ENCODE data around the gene GPSM3.
A peak's percentile ranks its signal among the peaks of the same experiment; 100 is the strongest.

GPSM3 gene

DNA sequence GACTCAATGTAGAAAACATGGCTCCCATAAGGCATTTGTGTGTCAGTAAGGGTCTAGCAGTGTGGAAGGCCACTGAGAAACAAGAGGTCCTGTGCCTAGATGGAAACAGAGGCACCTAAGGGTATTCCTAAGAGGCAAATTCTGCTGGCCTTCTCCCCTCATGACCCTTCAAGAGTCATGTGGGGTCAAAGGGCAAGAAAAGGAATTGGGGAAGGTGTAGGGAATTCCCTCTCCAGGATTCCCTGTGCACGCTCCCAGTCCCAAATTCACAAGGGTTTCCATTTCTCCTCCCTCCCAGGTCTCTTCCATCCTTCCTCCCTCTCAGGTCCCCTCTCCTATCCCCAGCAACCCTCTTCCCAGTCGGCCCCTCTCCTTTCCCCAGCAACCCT lies 17.1 kb downstream of the GPSM3 start:
- DNase-seq (ENCODE audit: low spot score) = no peak

DNA sequence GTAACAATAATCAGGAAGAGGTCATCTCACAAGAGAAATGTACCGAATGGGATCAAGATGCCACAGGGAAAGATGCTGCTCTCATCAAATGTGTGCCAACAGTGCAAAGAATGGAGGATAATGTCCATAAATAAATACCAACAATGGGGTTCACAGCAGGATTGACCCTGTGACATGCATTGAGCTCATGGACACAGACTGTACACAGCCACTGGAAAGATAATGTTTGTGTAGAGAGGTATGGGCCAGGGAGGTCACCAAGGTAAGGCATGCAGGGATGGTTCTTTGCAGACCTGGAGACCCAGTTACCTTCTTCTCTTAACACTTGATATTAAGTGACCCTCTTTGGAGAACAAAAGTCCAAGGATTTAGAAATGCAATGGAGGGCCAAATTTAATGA lies 18.0 kb downstream of the GPSM3 start:
- no peak for DNase-seq (ENCODE audit: low spot score)

DNA sequence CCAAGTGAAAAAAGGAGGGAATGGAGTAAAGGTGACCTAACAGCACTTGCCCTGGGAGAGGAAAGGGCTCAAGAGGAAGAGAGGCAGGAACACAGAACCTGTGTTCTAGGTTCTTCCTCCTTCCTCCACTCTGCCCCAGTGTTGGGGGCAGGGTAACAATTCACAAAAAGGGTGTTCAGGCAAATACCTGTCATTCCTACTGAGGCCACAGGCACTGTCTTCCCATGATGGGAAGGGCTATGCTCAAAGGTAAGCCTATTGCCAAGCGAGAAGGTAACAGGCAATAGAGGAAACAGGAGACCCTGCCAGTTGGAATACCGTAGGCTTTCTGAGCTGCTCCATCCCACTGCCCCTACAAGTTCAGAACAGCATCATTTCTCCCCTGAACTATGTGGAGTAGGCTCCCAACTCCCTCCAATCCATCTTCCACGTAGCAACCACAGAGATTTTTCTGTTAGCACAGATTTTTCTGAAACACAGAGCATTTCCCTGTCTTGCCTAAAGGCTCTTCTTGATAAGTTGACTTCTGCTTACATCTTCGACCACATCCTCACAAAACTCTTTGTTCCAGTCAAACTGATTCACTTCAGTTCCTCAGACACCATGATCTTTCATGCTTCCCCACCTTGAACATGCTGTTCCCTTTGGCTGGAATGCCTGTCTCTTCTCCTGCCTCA lies 19.3 kb downstream of the GPSM3 start:
- DNase-seq (ENCODE audit: low spot score) = no peak

DNA sequence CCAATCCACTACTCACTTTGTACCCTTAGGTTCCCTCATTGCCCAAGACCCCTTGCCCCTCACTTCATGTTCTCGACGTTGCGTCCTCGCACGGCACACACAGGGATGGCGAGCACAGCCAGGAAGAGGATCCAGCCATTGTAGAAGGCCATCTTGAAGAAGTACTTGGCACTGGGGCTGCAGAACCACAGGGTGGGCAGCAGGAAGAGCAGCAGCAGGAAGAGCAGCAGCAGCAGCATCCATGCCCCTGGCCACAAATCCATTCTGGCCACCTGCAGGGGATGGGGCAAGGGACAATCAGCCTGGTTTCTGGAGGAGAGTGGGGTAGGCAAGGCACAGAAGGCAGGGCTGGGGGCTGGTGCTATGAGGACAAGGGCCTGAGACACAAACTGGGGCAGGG lies 21.2 kb downstream of the GPSM3 start:
- DNase-seq (ENCODE audit: low spot score) = no peak

DNA sequence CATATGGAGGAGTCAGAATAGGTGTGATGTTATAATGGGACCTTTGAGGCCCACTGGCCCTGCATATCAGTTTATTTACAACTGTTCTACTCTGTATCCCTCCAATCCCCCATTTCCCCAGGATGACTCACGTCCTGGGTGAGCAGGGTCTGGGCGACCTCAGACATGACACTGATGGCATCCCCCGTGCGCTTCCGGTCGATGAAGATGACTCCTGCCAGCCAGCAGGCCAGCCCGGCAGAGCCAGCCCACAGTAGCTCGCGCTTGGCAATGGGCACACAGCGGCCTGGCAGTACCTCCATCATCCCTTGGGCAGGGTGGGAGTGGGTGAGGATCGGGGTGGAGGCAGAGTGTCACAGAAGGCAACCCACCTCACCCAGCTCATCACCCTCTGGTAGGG lies 22.1 kb downstream of the GPSM3 start:
- DNase-seq (ENCODE audit: low spot score) = no peak

DNA sequence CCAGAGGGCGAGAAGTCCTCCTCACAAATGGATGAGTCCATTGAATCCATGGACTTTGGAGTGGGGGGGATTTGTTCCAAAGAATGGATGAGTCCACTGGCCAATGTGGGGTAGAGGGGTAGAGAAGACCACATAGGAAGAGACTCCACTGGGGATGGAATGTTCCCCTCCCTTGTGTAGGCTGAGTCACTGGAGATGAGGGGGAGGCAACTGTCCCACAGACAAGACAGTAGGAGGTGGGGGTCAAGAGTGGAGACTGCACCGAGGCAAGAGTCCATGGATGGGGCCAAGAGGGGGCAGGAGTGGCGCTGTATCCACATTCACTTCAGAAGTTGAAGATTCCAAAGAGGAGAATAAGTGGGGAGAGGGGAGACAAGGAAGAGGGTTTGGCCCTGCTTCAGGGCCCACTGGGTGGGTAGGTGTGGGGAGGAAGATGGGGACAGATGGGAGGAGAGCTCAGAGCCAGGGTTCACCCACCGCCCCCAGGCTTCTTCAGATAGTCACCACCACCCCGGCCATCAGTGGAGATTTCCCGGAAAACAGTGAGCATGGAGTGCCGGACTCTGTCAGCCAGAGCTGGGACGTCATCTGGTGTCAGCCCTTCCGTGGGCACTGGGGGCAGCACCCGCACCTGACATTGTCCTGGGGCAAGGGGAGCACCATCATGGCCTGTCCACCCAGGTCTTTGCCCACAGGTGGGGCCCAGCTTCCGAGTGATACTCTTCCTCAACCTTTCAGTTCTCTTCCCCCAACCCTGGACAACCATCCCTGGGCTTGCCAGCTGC lies 23.4 kb downstream of the GPSM3 start:
- DNase-seq (ENCODE audit: low spot score) = no peak

DNA sequence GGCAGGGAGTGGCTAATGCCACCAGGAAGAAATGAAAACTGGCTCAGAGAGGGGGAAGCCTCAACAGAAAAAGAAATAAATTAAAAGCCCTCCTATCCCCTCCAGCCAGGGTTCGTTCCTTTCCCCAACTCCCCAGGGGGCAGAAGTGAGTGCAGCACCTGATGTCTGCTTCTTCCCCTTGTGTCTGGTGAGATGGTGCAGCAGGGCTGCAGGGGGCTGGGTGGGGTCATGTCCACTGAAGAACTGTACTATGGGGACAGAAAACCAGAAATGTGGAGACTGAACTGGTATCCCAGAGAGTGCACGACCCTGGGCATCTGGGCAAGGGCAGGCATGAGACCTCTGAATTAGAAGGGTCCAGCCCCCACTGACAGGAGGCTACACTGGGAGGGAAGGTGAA lies 24.1 kb downstream of the GPSM3 start:
- no peak for DNase-seq (ENCODE audit: low spot score)

DNA sequence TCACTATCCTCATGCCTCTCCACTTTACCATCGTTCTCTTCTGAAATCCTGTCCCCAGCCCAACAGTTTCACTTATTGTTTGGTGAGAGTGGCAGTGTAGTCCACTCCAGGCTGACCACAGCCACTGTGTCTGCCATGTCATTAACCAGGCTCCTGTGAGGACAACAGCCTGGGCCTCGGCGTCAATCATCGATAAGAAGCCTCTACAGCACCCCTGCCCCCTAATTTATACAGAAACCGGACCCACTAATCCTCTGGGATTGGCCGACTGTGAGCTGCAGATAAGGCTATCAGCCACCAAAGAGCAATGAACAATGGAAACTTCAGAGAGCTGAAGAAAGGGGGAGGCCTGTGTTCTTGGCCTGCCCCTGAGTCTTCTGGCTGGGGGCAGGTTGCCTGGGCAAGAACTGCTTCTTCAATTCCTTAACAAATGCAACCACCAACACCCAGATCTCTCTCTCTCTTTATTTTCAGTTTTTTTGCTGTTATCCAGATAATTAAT lies 24.6 kb downstream of the GPSM3 start:
- DNase-seq (ENCODE audit: low spot score) = no peak

DNA sequence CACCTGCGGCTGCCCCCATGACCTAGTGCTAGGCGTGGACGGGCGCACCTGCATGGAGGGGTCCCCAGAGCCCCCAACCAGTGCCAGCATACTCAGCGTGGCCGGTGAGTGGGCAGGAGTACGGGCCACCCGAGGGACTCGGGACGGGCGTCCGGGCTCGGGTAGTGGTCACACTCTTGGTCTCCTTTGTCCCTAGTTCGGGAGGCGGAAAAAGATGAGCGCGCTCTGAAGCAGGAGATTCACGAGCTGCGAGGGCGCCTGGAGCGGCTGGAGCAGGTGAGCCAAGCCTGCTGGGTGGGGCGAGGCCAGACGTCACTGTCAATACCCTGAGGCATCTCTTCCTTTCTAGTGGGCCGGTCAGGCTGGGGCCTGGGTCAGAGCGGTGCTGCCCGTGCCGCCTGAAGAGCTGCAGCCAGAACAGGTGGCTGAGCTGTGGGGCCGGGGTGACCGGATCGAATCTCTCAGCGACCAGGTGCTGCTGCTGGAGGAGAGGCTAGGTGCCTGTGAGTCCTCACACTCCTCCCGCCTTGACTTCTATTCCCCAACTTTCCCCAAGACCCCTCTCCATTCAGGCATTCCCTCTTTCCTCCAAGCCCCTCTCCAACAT lies 25.2 kb downstream of the GPSM3 start:
- no peak for DNase-seq (ENCODE audit: low spot score)

DNA sequence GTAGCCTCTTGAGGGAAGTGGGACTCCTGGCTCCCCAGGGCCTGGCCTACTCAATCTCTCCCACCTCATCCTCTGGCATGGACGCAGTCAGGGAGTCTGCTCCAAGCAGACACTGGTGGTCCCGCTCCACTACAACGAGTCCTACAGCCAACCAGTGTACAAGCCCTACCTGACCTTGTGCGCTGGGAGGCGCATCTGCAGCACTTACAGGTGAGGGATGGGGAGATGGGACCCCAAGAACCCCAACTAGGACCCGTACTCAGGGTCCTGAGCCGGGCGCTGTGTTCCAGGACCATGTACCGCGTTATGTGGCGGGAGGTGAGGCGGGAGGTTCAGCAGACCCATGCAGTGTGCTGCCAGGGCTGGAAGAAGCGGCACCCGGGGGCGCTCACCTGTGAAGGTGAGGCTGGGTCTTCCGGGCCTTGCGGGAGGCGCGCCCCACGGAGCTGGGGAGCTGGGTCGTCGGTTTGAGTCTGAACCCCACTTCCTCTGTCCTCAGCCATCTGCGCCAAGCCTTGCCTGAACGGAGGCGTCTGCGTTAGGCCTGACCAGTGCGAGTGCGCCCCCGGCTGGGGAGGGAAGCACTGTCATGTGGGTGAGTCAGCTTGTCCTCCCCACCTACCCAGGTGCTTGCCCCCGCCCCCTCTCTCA lies 25.9 kb downstream of the GPSM3 start:
- DNase-seq (ENCODE audit: low spot score) = no peak

DNA sequence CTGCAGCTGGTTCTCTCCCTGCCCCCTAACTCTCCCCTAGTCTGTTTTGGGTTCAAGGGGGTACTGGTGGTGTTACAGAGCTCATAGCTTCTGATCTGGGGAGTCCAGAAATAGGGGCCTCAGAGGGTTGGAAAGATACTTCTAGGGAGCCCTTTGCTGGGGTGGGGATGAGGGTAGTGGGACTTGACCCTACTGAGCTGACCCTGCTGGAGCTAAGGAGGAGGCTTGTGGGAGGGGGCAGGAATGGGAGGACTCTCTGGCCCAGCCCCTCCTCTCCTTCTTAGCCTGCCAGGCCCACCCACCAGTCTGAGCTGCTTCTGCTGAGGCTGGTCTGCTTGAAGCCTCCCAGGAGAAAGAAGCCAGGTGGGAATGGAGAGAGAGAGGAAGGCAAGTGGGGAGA lies 28.1 kb downstream of the GPSM3 start, which contains the start of gene EGFL8:
TSS of gene EGFL8 (plus strand) at position 301 of the 400 bp plus-strand sequence. CDS start 1,571 bp downstream, outside the sequence.
- no peak for DNase-seq (ENCODE audit: low spot score)

DNA sequence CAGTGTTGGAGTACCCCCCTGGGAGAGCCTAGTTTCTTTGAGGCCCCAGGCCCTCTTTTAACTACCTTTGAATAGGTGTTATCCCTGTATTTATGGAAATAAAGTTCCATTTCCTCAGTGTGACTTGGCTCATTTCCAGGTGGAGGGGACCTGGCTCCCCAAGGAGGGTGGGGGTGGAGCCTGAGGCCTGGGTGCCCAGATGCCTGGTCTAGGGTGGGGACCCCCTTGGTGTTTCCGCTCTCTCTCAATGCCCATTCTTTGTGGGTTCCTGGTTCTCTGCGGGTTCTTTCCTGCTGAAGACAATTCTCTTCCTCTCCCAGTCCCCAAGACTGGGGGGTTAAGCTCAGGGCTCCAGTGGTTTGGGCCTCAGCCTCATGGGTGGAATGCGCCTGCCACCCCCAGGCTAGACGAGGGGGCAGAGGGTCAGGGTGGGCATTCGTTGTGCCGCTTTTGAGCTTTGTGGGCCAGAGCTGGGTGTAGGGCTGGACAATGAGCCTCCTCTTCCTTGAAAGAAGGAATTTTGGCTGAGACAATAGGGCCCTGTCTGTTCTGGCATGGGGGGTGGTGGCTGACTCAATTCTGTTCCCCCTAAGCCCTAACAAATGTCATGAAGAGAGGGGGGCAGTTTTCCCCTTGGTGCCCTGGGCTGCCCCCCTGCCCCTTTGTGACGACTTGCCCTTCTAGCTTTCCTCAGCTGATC lies 28.7 kb downstream of the GPSM3 start:
- no peak for DNase-seq (ENCODE audit: low spot score)

DNA sequence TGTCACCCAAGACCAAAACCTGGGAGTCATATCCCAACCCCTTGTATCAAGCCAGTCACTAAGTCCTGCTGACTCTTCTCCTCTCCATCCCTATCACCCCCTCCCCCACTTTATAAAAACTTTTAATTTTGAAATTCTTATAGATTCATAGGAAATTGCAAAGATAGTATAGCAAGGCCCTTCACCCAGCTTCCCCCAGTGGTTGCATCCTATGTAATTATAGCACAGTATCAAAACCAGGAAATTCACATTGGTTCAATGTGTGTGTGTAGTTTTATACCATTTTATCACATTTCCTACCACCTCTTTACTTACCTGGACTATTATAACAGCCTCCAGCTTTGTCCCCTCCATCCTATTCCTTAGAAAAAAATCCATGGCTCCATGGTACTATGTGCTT lies 34.4 kb downstream of the GPSM3 start:
- DNase-seq (ENCODE audit: low spot score) = no peak

DNA sequence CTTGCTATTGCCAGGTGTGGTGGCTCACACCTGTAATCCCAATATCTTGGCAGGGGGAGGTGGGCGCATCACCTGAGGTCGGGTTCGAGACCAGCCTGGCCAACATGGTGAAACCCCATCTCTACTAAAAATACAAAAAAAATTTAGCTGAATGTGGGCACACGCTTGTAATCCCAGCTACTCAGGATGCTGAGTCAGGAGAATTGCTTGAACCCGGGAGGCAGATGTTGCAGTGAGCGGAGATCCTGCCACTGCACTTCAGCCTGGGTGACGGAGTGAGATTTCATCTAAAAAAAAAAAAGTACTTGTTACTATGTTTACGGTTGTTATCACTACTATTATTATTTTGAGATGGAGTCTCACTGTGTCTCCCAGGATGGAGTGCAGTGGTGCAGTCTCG lies 35.6 kb downstream of the GPSM3 start:
- no peak for DNase-seq (ENCODE audit: low spot score)

DNA sequence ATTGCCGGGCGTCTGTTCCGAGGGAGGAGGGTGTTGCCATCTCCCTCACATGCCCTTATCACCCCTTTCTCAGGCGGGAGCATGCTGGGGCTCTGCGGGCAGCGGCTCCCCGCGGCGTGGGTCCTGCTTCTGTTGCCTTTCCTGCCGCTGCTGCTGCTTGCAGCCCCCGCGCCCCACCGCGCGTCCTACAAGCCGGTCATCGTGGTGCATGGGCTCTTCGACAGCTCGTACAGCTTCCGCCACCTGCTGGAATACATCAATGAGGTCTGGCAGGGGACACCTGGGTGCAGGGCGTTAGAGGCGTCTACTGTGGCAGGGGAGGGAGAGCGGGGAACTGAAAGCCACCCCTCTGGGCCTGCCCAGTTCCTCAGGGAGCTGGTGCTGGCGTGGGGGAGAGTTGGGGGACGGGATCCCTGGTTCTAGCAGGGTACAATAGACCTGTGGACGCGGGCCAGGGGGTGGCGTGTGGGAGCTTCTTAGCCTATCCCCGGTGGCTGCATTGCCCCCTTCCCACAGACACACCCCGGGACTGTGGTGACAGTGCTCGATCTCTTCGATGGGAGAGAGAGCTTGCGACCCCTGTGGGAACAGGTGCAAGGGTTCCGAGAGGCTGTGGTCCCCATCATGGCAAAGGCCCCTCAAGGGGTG lies 37.8 kb downstream of the GPSM3 start:
- DNase-seq (ENCODE audit: low spot score) = peak; percentile 79

DNA sequence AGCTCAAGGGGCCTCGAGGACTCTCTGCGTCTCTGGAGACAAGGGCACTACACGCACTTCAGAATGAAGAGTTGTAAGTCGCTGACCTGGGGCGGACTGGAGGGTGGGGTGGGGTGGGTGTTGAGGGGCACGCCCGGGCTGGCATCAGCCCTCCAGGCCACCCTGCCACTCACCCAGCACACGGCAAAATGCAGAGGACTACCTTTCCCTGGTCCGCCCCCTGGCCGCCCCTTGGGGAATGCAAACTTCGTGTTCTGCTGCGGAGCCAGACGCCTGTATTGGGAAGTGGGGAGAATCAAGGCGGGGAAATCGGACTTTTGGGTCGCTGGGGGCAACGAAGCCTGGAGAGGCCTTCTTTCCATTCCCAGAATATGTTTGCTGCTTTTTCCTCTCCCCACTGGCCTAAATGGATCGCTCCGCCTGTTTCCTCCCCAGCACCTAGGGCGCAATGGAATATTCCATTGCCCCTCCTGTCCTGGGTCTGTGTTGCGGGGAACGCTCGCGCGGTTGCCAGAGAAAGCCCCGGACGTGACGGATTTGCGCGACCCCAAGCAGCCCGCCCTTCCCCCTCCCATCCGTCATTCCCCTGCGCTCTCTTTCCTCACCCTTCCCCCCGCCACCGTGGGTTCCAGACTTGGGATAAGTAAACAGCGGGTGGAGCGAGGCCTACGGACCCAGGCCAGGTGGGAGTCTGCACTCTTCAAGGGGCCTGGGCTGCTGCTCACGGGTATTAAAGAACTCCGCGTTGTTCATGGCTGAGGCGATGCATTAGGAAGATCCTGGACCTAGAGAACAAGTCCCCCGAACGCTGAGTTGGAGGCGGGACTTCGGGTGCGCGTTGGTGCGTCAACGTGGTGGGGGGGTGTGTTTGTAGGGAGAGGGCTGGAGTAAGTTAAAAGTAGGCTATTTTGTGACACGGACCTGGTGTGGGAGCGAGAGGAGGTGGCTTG lies 38.6 kb downstream of the GPSM3 start, which contains the start of gene PPT2:
TSS of gene PPT2 (plus strand) at position 578 of the 950 bp plus-strand sequence. CDS start 454 bp downstream, outside the sequence.
- peak; percentile 91 for DNase-seq (ENCODE audit: low spot score)

DNA sequence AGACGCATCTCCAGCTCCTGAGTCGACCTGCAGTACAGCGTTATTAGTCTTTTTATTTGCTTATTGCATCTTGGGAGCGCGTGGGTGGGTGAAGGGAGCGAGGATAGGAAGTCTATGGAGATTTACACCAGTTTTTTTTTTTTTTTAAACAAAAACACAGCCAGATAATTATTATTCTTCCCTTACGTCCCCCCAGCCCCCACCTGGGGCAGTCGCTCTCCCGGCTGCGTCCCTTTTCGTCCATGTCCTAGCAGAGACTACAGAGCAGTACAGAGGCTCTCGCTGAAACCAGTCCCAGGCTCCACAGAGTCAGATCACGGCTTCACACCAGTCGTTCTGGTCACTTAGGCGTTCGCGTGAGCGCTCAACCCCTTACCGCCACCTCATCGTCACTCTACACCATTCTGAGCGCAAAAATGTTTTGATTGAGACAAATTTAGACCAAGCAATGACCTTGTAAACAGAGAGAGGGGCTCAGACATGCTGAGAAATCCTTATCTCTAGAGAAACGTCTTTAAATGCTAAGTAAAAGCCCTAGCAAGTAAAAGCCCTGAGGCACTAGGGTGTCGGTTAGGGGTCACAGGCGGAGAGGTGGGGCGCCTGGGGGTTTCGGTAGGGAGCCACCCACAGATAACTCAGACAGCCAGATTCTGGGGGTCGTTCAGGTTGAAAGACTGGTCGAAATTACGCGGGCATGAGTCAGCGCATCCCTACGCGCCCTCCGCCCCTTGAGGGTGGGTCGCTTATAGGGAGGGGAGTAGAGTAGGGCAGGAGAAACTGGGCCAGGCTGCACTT lies 39.5 kb downstream of the GPSM3 start:
- peak; percentile 68 for DNase-seq (ENCODE audit: low spot score)

DNA sequence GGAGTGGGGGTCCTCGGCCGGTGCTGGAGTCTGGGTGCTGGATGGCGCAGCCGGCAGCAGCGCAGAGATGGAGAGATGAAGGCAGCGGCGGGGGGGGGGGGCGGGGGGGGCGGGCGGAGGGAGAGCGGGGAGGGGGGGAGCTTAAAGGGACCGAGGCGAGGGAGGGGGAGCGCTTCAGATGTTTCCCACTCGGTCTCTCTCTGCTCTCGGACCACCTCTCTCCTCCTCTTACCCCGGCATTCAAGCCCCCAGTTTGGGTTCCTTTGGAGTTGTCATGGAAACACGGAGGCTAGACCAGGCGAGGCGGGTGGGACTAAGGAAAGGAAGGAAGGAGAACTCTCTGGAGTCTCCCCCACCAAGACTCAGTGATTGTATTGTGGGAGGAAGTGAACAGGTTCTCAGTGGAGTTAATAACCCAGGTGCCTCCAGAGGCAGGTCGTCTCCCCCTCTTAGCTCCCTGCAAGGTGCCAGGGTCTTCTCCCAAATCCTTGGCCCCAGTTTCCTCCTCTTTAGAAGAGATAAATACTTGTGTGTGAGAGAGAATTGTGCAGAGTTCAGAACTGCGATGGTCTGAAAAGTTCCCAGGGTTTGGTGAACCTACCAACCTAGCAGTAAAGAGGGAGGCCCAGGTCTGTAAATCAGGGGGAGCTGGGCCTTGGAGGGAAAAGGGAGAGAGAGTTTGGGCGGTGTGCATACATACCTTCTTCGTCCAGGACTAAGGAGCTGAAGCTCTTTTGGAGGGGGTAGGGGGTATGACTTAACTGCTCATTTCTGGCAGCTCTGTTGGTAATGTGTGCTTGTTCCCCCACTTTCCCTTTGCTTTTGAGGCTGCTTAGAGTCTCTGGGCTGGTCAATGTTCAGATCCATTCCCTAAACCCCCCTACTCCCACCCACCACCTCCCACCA lies 40.3 kb downstream of the GPSM3 start, which contains the start of gene PRRT1:
TSS of gene PRRT1 (minus strand) at position 77 of the 906 bp plus-strand sequence. CDS start 112 bp downstream, outside the sequence.
- peak; percentile 33 for DNase-seq (ENCODE audit: low spot score)

Data from SK-N-DZ (cell line).